H1 (cell line): ENCODE results near the gene CGB2. TPM values are rescaled to one million over a fixed set of nuclear protein-coding genes. Genes with fewer than 3 reads are reported as not detected.

Source experiments
- CTCF ChIA-PET: fragments of 300-600 bp; sonication (Branson Sonifier 250); formaldehyde crosslinking; loops from one replicate; lab custom pipeline; 2021; ENCODE audit not compliant: partially characterized antibody; lab: Charles Lee
- POLR2A ChIA-PET: fragments of 300-600 bp; sonication (Branson Sonifier 250); formaldehyde crosslinking; loops from one replicate; lab custom pipeline; 2021; ENCODE audit warnings: inconsistent platforms; ENCODE audit not compliant: partially characterized antibody; lab: Charles Lee
- DNase-seq, 2 experiments: peaks; one replicate each; pipeline versions ENCODE4 v3.0.0 to v3.0.0-alpha.2; 2010 to 2022; ENCODE audit warnings: low spot score in 2 of 2, low read depth in 1 of 2, mixed read lengths in 1 of 2
- FAIRE-seq: peaks from 2 replicates; lab custom pipeline; 2011; peaks lifted over from hg19 to GRCh38; lab: Jason Lieb, UNC
- H2AFZ ChIP-seq: 2 replicates; pipeline ENCODE4 v1.8.1; 2012; ENCODE audit warnings: low read length, inconsistent platforms
- H2AK5ac ChIP-seq: 2 replicates; pipeline ENCODE4 v1.6.1; 2013; ENCODE audit warnings: low read depth, low read length
- H2BK120ac ChIP-seq: replicated peaks from 2 replicates; pipeline ENCODE3; 2013; ENCODE audit warnings: low read depth, low read length, inconsistent platforms
- H2BK12ac ChIP-seq: 2 replicates; pipeline ENCODE4 v1.6.1; 2013; ENCODE audit warnings: low read depth, low read length
- H2BK15ac ChIP-seq: 2 replicates; pipeline ENCODE4 v1.6.1; 2013; ENCODE audit warnings: low read length
- H2BK20ac ChIP-seq: 2 replicates; pipeline ENCODE4 v1.6.1; 2013; ENCODE audit warnings: low read length
- H2BK5ac ChIP-seq: 2 replicates; pipeline ENCODE4 v1.6.1; 2013; ENCODE audit warnings: low read depth, low read length
- H3K14ac ChIP-seq: 2 replicates; pipeline ENCODE4 v1.6.1; 2013; ENCODE audit warnings: inconsistent platforms; ENCODE audit not compliant: insufficient read length
- H3K18ac ChIP-seq: 2 replicates; pipeline ENCODE4 v1.6.1; 2013; ENCODE audit warnings: low read length; ENCODE audit errors: extremely low read depth
- H3K23ac ChIP-seq: 2 replicates; pipeline ENCODE4 v1.6.1; 2013; ENCODE audit warnings: inconsistent platforms; ENCODE audit not compliant: insufficient read length
- H3K23me2 ChIP-seq: 2 replicates; pipeline ENCODE4 v1.6.1; 2013; ENCODE audit warnings: low read depth, low read length
- H3K27ac ChIP-seq: 2 replicates; pipeline ENCODE4 v1.6.1; 2011; ENCODE audit warnings: low read depth, low read length, inconsistent platforms
- H3K27me3 ChIP-seq, 4 experiments: replicated peaks in 1 of 4; 1 replicate in 1 of 4; 2 replicates in 3 of 4; pipeline versions ENCODE4 v1.6.1 to v1.8.1; 2011 to 2013; ENCODE audit warnings: low read length in 3 of 4, mild to moderate bottlenecking in 3 of 4, inconsistent platforms in 2 of 4, mixed read lengths in 2 of 4, moderate library complexity in 1 of 4; ENCODE audit not compliant: control insufficient read depth in 3 of 4, insufficient read depth in 3 of 4; ENCODE audit errors: extremely low read depth in 1 of 4
- H3K36me3 ChIP-seq, 4 experiments: 2 replicates each; pipeline versions ENCODE4 v1.6.1 to v1.8.1; 2011 to 2013; ENCODE audit warnings: mild to moderate bottlenecking in 4 of 4, low read length in 3 of 4, moderate library complexity in 2 of 4, control low read depth in 1 of 4, inconsistent platforms in 1 of 4; ENCODE audit not compliant: insufficient read depth in 4 of 4, control insufficient read depth in 2 of 4
- H3K4ac ChIP-seq: replicated peaks from 2 replicates; pipeline ENCODE3; 2013; ENCODE audit warnings: low read length, low read depth, mixed read lengths, inconsistent platforms; ENCODE audit not compliant: insufficient read length
- H3K4me1 ChIP-seq, 4 experiments: replicated peaks in 1 of 4; 1 replicate in 1 of 4; 2 replicates in 3 of 4; pipeline versions ENCODE4 v1.6.1 to v1.8.1; 2011 to 2013; ENCODE audit warnings: low read length in 3 of 4, inconsistent platforms in 2 of 4, mixed read lengths in 1 of 4; ENCODE audit not compliant: insufficient read depth in 4 of 4, control insufficient read depth in 3 of 4
- H3K4me2 ChIP-seq, 2 experiments: 2 replicates each; pipeline versions ENCODE4 v1.6.1 to v1.8.1; 2011 to 2013; ENCODE audit warnings: low read depth in 2 of 2, low read length in 2 of 2, control low read depth in 1 of 2, inconsistent platforms in 1 of 2, mild to moderate bottlenecking in 1 of 2; ENCODE audit not compliant: insufficient read depth in 1 of 2
- H3K4me3 ChIP-seq, 4 experiments: fragments of 200-600, 300-600 bp in 1 of 4; sonication (generic), shearing (Covaris generic), sonication (Bioruptor Twin) in 1 of 4; 2 replicates each; pipeline versions ENCODE4 v1.5.1 to v1.8.1; 2011 to 2016; ENCODE audit warnings: low read length in 4 of 4, low read depth in 3 of 4, control low read depth in 2 of 4, inconsistent platforms in 2 of 4, mild to moderate bottlenecking in 2 of 4, mixed read lengths in 1 of 4, moderate library complexity in 1 of 4; ENCODE audit not compliant: insufficient read depth in 2 of 4; ENCODE audit errors: extremely low read depth in 1 of 4
- H3K56ac ChIP-seq: replicated peaks from 2 replicates; pipeline ENCODE3; 2013; ENCODE audit warnings: low read depth, mild to moderate bottlenecking, mixed read lengths, low read length, inconsistent platforms; ENCODE audit not compliant: insufficient read length
- H3K79me1 ChIP-seq: 2 replicates; pipeline ENCODE4 v1.6.1; 2013; ENCODE audit warnings: low read depth, low read length, control low read depth
- H3K79me2 ChIP-seq, 2 experiments: 2 replicates each; pipeline versions ENCODE4 v1.6.1 to v1.8.1; 2012 to 2013; ENCODE audit warnings: low read length in 2 of 2, mild to moderate bottlenecking in 2 of 2, inconsistent platforms in 1 of 2; ENCODE audit not compliant: insufficient read depth in 2 of 2, control insufficient read depth in 1 of 2
- H3K9ac ChIP-seq, 4 experiments: replicated peaks in 1 of 4; 1 replicate in 1 of 4; 2 replicates in 3 of 4; pipeline versions ENCODE4 v1.6.1 to v1.8.1; 2011 to 2013; ENCODE audit warnings: low read depth in 3 of 4, low read length in 3 of 4, control low read depth in 2 of 4, mild to moderate bottlenecking in 2 of 4, moderate library complexity in 2 of 4, inconsistent platforms in 1 of 4; ENCODE audit errors: extremely low read depth in 1 of 4
- H3K9me3 ChIP-seq, 2 experiments: 2 replicates each; pipeline versions ENCODE4 v1.6.1 to v1.8.1; 2012 to 2013; ENCODE audit warnings: mild to moderate bottlenecking in 2 of 2, moderate library complexity in 2 of 2, control low read depth in 1 of 2, inconsistent platforms in 1 of 2, low read depth in 1 of 2, low read length in 1 of 2, mixed read lengths in 1 of 2; ENCODE audit not compliant: insufficient read depth in 2 of 2
- H4K20me1 ChIP-seq, 2 experiments: replicated peaks in 1 of 2; 2 replicates each; pipeline versions ENCODE3 to v1.8.1; 2011 to 2013; ENCODE audit warnings: inconsistent platforms in 2 of 2, low read length in 2 of 2, mild to moderate bottlenecking in 1 of 2; ENCODE audit not compliant: insufficient read depth in 2 of 2, control insufficient read depth in 1 of 2
- H4K5ac ChIP-seq: 2 replicates; pipeline ENCODE4 v1.6.1; 2013; ENCODE audit warnings: low read length, low read depth, mixed read lengths, inconsistent platforms; ENCODE audit not compliant: insufficient read length
- H4K8ac ChIP-seq: 2 replicates; pipeline ENCODE4 v1.8.0; 2013; ENCODE audit warnings: mild to moderate bottlenecking, moderate library complexity, low read length, inconsistent platforms; ENCODE audit not compliant: insufficient read depth; ENCODE audit errors: extremely low read depth
- H4K91ac ChIP-seq: replicated peaks from 2 replicates; pipeline ENCODE3; 2013; ENCODE audit warnings: low read length, mixed read lengths, inconsistent platforms; ENCODE audit not compliant: insufficient read length
- CBX8 ChIP-seq: fragments of 300-800, 300-1000 bp; sonication (generic); IDR thresholded peaks from 2 replicates; pipeline ENCODE4 v1.7.1; 2016; ENCODE audit warnings: low read depth, low read length, borderline replicate concordance
- KDM1A ChIP-seq: fragments of 200-600, 300-600 bp; sonication (generic); IDR thresholded peaks from 2 replicates; pipeline ENCODE4 v1.7.1; 2016; ENCODE audit warnings: mild to moderate bottlenecking, low read length, borderline replicate concordance
- NRF1 ChIP-seq: IDR thresholded peaks from 2 replicates; pipeline ENCODE4 v1.6.1; 2011; ENCODE audit warnings: mild to moderate bottlenecking, low read depth, low read length, improper control_type of control experiment
- PHF8 ChIP-seq: fragments of 200-600 bp; sonication (generic); conservative IDR thresholded peaks from 2 replicates; pipeline ENCODE4 v1.7.1; 2012; ENCODE audit warnings: low read depth, mild to moderate bottlenecking, inconsistent platforms, low read length, moderate library complexity
- POLR2AphosphoS5 ChIP-seq: IDR thresholded peaks from 2 replicates; pipeline ENCODE4 v1.6.1; 2011; ENCODE audit warnings: low read depth, low read length
- RNF2 ChIP-seq: fragments of 200-900, 300-1000 bp; sonication (generic); IDR thresholded peaks from 2 replicates; pipeline ENCODE4 v1.7.1; 2016; ENCODE audit warnings: borderline replicate concordance, low read depth, mild to moderate bottlenecking, antibody characterized with exemption, low read length; ENCODE audit not compliant: poor library complexity, severe bottlenecking; ENCODE audit errors: missing control alignments
- SIX5 ChIP-seq: IDR thresholded peaks from 2 replicates; pipeline ENCODE4 v1.6.1; 2011; ENCODE audit warnings: mild to moderate bottlenecking, low read depth, low read length
- SP2 ChIP-seq: IDR thresholded peaks from 2 replicates; pipeline ENCODE4 v1.6.1; 2012; ENCODE audit warnings: mild to moderate bottlenecking, low read length, inconsistent platforms
- SRF ChIP-seq: IDR thresholded peaks from 2 replicates; pipeline ENCODE4 v1.6.1; 2011; ENCODE audit warnings: mild to moderate bottlenecking, low read depth, low read length, moderate library complexity
- SUZ12 ChIP-seq: fragments of 200-600 bp; sonication (generic); IDR thresholded peaks from 2 replicates; pipeline ENCODE4 v1.6.1; 2012; ENCODE audit warnings: mild to moderate bottlenecking, inconsistent platforms, low read length, moderate library complexity, mixed read lengths
- TAF7 ChIP-seq: optimal IDR thresholded peaks from 2 replicates; pipeline ENCODE3; 2011; ENCODE audit warnings: low read depth, mild to moderate bottlenecking, inconsistent platforms, low read length, moderate library complexity, borderline replicate concordance
- TBP ChIP-seq: IDR thresholded peaks from 2 replicates; pipeline ENCODE4 v1.6.1; 2011; ENCODE audit warnings: low read depth, low read length, improper control_type of control experiment
- YY1 ChIP-seq: IDR thresholded peaks from 2 replicates; pipeline ENCODE4 v1.6.1; 2011; ENCODE audit warnings: low read depth, mild to moderate bottlenecking, low read length
- ZNF274 ChIP-seq: IDR thresholded peaks from 2 replicates; pipeline ENCODE4 v1.7.0; 2012; ENCODE audit warnings: low read length, borderline replicate concordance; ENCODE audit errors: extremely low read depth
- WGBS, 2 experiments: shearing (Covaris generic) in 1 of 2; methylation state at CpG; one replicate each; pipeline versions ENCODE4 v1.1.6 to v1.1.7; 2013 to 2015; ENCODE audit warnings: low lambda C conversion rate in 2 of 2, mixed read lengths in 2 of 2, inconsistent platforms in 1 of 2, low coverage in 1 of 2, missing lambda C conversion rate in 1 of 2; ENCODE audit not compliant: insufficient replicate concordance in 2 of 2, insufficient coverage in 1 of 2, insufficient read length in 1 of 2; ENCODE audit errors: extremely low coverage in 1 of 2, missing lambda C conversion rate in 1 of 2; 5-methylcytosine and 5-hydroxymethylcytosine counted together
- polyA plus RNA-seq, 7 experiments: library from polyadenylated mRNA; depleted of rRNA in 3 of 7; stranded (reverse) in 5 of 7; unstranded in 2 of 7; fragments of >200 nt in 5 of 7; fragments of 200-250 nt in 2 of 7; gene quantifications; 1 replicate in 5 of 7; 2 replicates in 1 of 7; 4 replicates in 1 of 7; pipeline versions ENCODE4 v1.2.1 to v1.2.3, GENCODE V29; 2011 to 2013; ENCODE audit warnings: missing spikeins in 2 of 7, mixed read lengths in 2 of 7
- total RNA-seq: library from RNA; stranded (reverse); fragmentation: NEBNext Ultra II Directional; extraction: Animal tissue kit (Norgen Biotek cat#: 25700); gene quantifications from 2 replicates; pipeline ENCODE4 v1.2.1, GENCODE V29; 2021

The CGB2 gene
- total and polyA plus RNA-seq, 2 of the 8 experiments (the other 6 are each of a cell fraction or from before 2014, with no cell fraction given) = 0.71 to 3.2 TPM

- Histone ChIP-seq H2BK12ac (no peak overlapping the region), H3K4me3 (no peak overlapping the region), H2BK15ac (no peak overlapping the region), H4K20me1 (peaks cover 3 to 5% of the 10 kb centered on the region in 2 experiments), H4K91ac (no peak overlapping the region), H2AK5ac (no peak overlapping the region), H3K27ac (no peak overlapping the region), H3K36me3 (peaks cover 10 to 25% (median 17%) of the 10 kb centered on the region in 4 experiments; a peak in 7 of 8 replicates), H3K27me3 (peaks cover 0 to 15% (median 9%) of the 10 kb centered on the region in 4 experiments; a peak in 5 of 7 replicates), H3K4me2 (no peak overlapping the region), H2AFZ (no peak overlapping the region), H2BK20ac (no peak overlapping the region), H3K79me1 (no peaks in the 10 kb centered on the region), H3K56ac (no peak overlapping the region), H3K18ac (no peak overlapping the region), H3K14ac (no peak overlapping the region), H3K79me2 (no peaks in the 10 kb centered on the region), H3K4me1 (peaks cover 0 to 13% (median 3%) of the 10 kb centered on the region in 4 experiments; a peak in 4 of 7 replicates), H3K23ac (no peak overlapping the region), H4K5ac (no peak overlapping the region), H4K8ac (0 out of 2 replicates have a peak overlapping the region, but pooled peaks have one; percentile 14), H2BK120ac (no peak overlapping the region), H3K9me3 (no peaks in the 10 kb centered on the region), H3K9ac (no peak overlapping the region), H2BK5ac (no peak overlapping the region), H3K4ac (no peak overlapping the region), H3K23me2 (peaks cover 6% of the 10 kb centered on the region; the same call in 1 of the 2 replicates)
- ChIA-PET POLR2A (interaction anchor here (0.6 kb wide), 1 partner anchor 42 kb away, joined by 3 read pairs; no protein-coding TSS in a partner anchor), CTCF (interaction anchor here (3.1 to 8.1 kb wide), 2 partner anchors 15 to 16 kb away, joined by 43 to 46 read pairs; no protein-coding TSS in a partner anchor)
- no peak for DNase-seq
- FAIRE-seq = no peak
- 90% methylated on average over 18 of the region's 18 CpGs; no CpG with 5 or more reads in 1 of the 2 experiments for WGBS, 2 experiments
- TF ChIP-seq CBX8 (no peak), SUZ12 (no peak), TBP (no peak), SP2 (no peak), RNF2 (no peak), NRF1 (no peak), PHF8 (no peak), KDM1A (no peak), TAF7 (no peak), YY1 (no peak), ZNF274 (no peak), POLR2AphosphoS5 (no peak), SRF (no peak), SIX5 (no peak)
Observed at GRCh38 chr19:49014870-49015255, 16.8 kb upstream of the CGB2 start.
